ENCODE results near the gene RAP1GDS1. TPM values are rescaled to one million over a fixed set of nuclear protein-coding genes. Genes with fewer than 3 reads are reported as not detected.
"Not testable (repeated sequence)": the region's sequence is repeated elsewhere in the genome, so short reads cannot be mapped to it uniquely, and the experiment has no call there.

Gene RAP1GDS1
- polyA plus RNA-seq, 1 experiment, result 74.6 TPM

- H3K4me3 ChIP-seq (ENCODE audit: low read depth, low read length), result no peak overlapping the region
- no peak for TF ChIP-seq CTCF (IDR thresholded peaks at IDR 0.05; ENCODE audit: low read depth, low read length)
- no peak overlapping the region for H3K27ac ChIP-seq (ENCODE audit: low read depth, low read length)
- ChIA-PET POLR2A (interaction anchor here (0.6 kb wide), 1 partner anchor 47 kb away, joined by 6 read pairs; no protein-coding TSS in a partner anchor), CTCF (interaction anchor here (3.5 kb wide), 1 partner anchor 19 kb away, joined by 11 read pairs; no protein-coding TSS in a partner anchor)
- H3K27me3 ChIP-seq (ENCODE audit: control insufficient read depth, insufficient read depth, low read length), result no peaks in the 10 kb centered on the region
- no peak for DNase-seq (ENCODE audit: low read depth, low spot score)
- H3K9me3 ChIP-seq (ENCODE audit: control insufficient read depth, insufficient read depth, low read length), result no peaks in the 10 kb centered on the region
Measured at GRCh38 chr4:98448908-98449307, 187.7 kb downstream of the RAP1GDS1 start.

GRCh38 chr4:98452091-98452490 is 190.9 kb downstream of the RAP1GDS1 start:
- Histone ChIP-seq H3K9me3 (ENCODE audit: control insufficient read depth, insufficient read depth, low read length) (no peaks in the 10 kb centered on the region), H3K27me3 (ENCODE audit: control insufficient read depth, insufficient read depth, low read length) (no peaks in the 10 kb centered on the region), H3K27ac (ENCODE audit: low read depth, low read length) (no peak overlapping the region), H3K4me3 (ENCODE audit: low read depth, low read length) (no peak overlapping the region)
- DNase-seq (ENCODE audit: low read depth, low spot score), result no peak
- no peak for TF ChIP-seq CTCF (IDR thresholded peaks at IDR 0.05; ENCODE audit: low read depth, low read length)
- ChIA-PET CTCF (interaction anchor here (1.5 kb wide), 1 partner anchor 15 kb away, joined by 6 read pairs; no protein-coding TSS in a partner anchor), POLR2A (no interaction called here)

GRCh38 chr4:98457422-98457821 is 196.2 kb downstream of the RAP1GDS1 start:
- DNase-seq (ENCODE audit: low read depth, low spot score); H3K4me3 ChIP-seq (ENCODE audit: low read depth, low read length); H3K9me3 ChIP-seq (ENCODE audit: control insufficient read depth, insufficient read depth, low read length); H3K27me3 ChIP-seq (ENCODE audit: control insufficient read depth, insufficient read depth, low read length); POLR2A ChIA-PET; H3K27ac ChIP-seq (ENCODE audit: low read depth, low read length): not testable (repeated sequence)
- CTCF ChIA-PET, result interaction anchor here (0.9 kb wide), 1 partner anchor 10 kb away, joined by 4 read pairs; no protein-coding TSS in a partner anchor

- H3K27me3 ChIP-seq (ENCODE audit: control insufficient read depth, insufficient read depth, low read length); H3K27ac ChIP-seq (ENCODE audit: low read depth, low read length); H3K4me3 ChIP-seq (ENCODE audit: low read depth, low read length); POLR2A ChIA-PET; H3K9me3 ChIP-seq (ENCODE audit: control insufficient read depth, insufficient read depth, low read length); DNase-seq (ENCODE audit: low read depth, low spot score): not testable (repeated sequence)
- CTCF ChIA-PET, result interaction anchor here (0.7 kb wide), 1 partner anchor 28 kb away, joined by 3 read pairs; no protein-coding TSS in a partner anchor
Measured at GRCh38 chr4:98461121-98461865, 200.1 kb downstream of the RAP1GDS1 start.

- no peak for TF ChIP-seq CTCF (IDR thresholded peaks at IDR 0.05; ENCODE audit: low read depth, low read length)
- ChIA-PET POLR2A (no interaction called here), CTCF (no interaction called here)
- no peak overlapping the region for H3K4me3 ChIP-seq (ENCODE audit: low read depth, low read length)
- H3K27me3 ChIP-seq (ENCODE audit: control insufficient read depth, insufficient read depth, low read length), result no peaks in the 10 kb centered on the region
- DNase-seq (ENCODE audit: low read depth, low spot score), result no peak
- no peak overlapping the region for H3K27ac ChIP-seq (ENCODE audit: low read depth, low read length)
- no peaks in the 10 kb centered on the region for H3K9me3 ChIP-seq (ENCODE audit: control insufficient read depth, insufficient read depth, low read length)
Measured at GRCh38 chr4:98462487-98462886, 201.3 kb downstream of the RAP1GDS1 start.

Measured in AG04450 (cell line).